HepG2 (cell line): ENCODE results near the gene CDK6. TPM values are rescaled to one million over a fixed set of nuclear protein-coding genes. Genes with fewer than 3 reads are reported as not detected.

Experiments used
- ARID2 ChIP-seq: sonication (generic); formaldehyde crosslinking; IDR thresholded peaks from 2 replicates; pipeline ENCODE4 v1.8.1; 2022; ENCODE audit warnings: mild to moderate bottlenecking, missing genetic modification reagents, borderline replicate concordance
- ARNT ChIP-seq: fragments of 450-650 bp; IDR thresholded peaks from 2 replicates; pipeline ENCODE4 v1.6.1; 2017
- FOSL2 ChIP-seq: sonication (generic); formaldehyde crosslinking; IDR thresholded peaks from 2 replicates; pipeline ENCODE4 v1.4.0; 2020; ENCODE audit warnings: missing genetic modification reagents
- IRF9 ChIP-seq: sonication (generic); formaldehyde crosslinking; IDR thresholded peaks from 2 replicates; pipeline ENCODE4 v1.8.0; 2022; ENCODE audit warnings: missing genetic modification reagents, mild to moderate bottlenecking, borderline replicate concordance
- KLF12 ChIP-seq: sonication (generic); formaldehyde crosslinking; IDR thresholded peaks from 2 replicates; pipeline ENCODE4 v1.4.0; 2020; ENCODE audit warnings: missing genetic modification reagents, borderline replicate concordance
- KLF16 ChIP-seq, 2 experiments: sonication (generic) in 1 of 2; formaldehyde crosslinking in 1 of 2; IDR thresholded peaks; 2 replicates each; pipeline versions ENCODE4 v1.6.1 to v1.8.0; 2016 to 2023; ENCODE audit warnings: missing genetic modification reagents in 2 of 2, missing compliant biosample characterization in 1 of 2
- MNT ChIP-seq: fragments of 450-650 bp; IDR thresholded peaks from 2 replicates; pipeline ENCODE4 v1.6.1; 2016
- NFIB ChIP-seq: sonication (generic); formaldehyde crosslinking; IDR thresholded peaks from 2 replicates; pipeline ENCODE4 v1.9.0; 2021; ENCODE audit warnings: missing genetic modification reagents, mild to moderate bottlenecking, borderline replicate concordance
- NKX3-1 ChIP-seq: sonication (generic); formaldehyde crosslinking; IDR thresholded peaks from 2 replicates; pipeline ENCODE4 v1.5.0; 2020; ENCODE audit warnings: missing genetic modification reagents
- NR2F6 ChIP-seq, 2 experiments: IDR thresholded peaks; 2 replicates each; pipeline ENCODE4 v1.6.1; 2016; ENCODE audit warnings: antibody characterized with exemption in 1 of 2, mild to moderate bottlenecking in 1 of 2
- RBFOX2 ChIP-seq: fragments of 200-400 bp; formaldehyde crosslinking; IDR thresholded peaks from 2 replicates; pipeline ENCODE4 v1.6.1; 2017; ENCODE audit warnings: low read depth, mild to moderate bottlenecking, low read length
- SALL2 ChIP-seq: sonication (generic); formaldehyde crosslinking; IDR thresholded peaks from 2 replicates; pipeline ENCODE4 v1.8.1; 2023; ENCODE audit warnings: mild to moderate bottlenecking, missing genetic modification reagents, inconsistent platforms
- STAT6 ChIP-seq: sonication (generic); formaldehyde crosslinking; IDR thresholded peaks from 2 replicates; pipeline ENCODE4 v1.4.0; 2020; ENCODE audit warnings: missing genetic modification reagents, mild to moderate bottlenecking, borderline replicate concordance
- TFDP2 ChIP-seq: sonication (generic); formaldehyde crosslinking; IDR thresholded peaks from 2 replicates; pipeline ENCODE4 v1.4.0; 2020; ENCODE audit warnings: missing genetic modification reagents
- ZC3H13 ChIP-seq: sonication (generic); formaldehyde crosslinking; IDR thresholded peaks from 2 replicates; pipeline ENCODE4 v1.8.1; 2023; ENCODE audit warnings: mild to moderate bottlenecking, missing genetic modification reagents, moderate library complexity
- ZFP36L1 ChIP-seq: sonication (generic); formaldehyde crosslinking; IDR thresholded peaks from 2 replicates; pipeline ENCODE4 v1.8.0; 2022; ENCODE audit warnings: mild to moderate bottlenecking, missing genetic modification reagents, moderate library complexity
- ZNF18 ChIP-seq: sonication (generic); formaldehyde crosslinking; IDR thresholded peaks from 2 replicates; pipeline ENCODE4 v1.8.0; 2022; ENCODE audit warnings: mild to moderate bottlenecking, missing genetic modification reagents; ENCODE audit not compliant: insufficient replicate concordance
- ZNF550 ChIP-seq: sonication (generic); formaldehyde crosslinking; IDR thresholded peaks from 2 replicates; pipeline ENCODE4 v1.4.0; 2020; ENCODE audit warnings: mild to moderate bottlenecking, missing genetic modification reagents, borderline replicate concordance
- ZNF557 ChIP-seq: sonication (generic); formaldehyde crosslinking; IDR thresholded peaks from 2 replicates; pipeline ENCODE4 v1.4.0; 2020; ENCODE audit warnings: missing genetic modification reagents
- ZNF766 ChIP-seq: sonication (generic); formaldehyde crosslinking; IDR thresholded peaks from 2 replicates; pipeline ENCODE4 v1.5.0; 2020; ENCODE audit warnings: missing genetic modification reagents, borderline replicate concordance
- ZSCAN22 ChIP-seq: sonication (generic); formaldehyde crosslinking; IDR thresholded peaks from 2 replicates; pipeline ENCODE4 v1.4.0; 2020; ENCODE audit warnings: mild to moderate bottlenecking, missing genetic modification reagents
- polyA plus RNA-seq, 8 experiments: library from polyadenylated mRNA; depleted of rRNA in 3 of 8; stranded (reverse) in 7 of 8; unstranded in 1 of 8; fragments of >200 nt; fragmentation: Illumina TruSeq in 4 of 8; extraction: Trizol in 4 of 8; gene quantifications; 2 replicates each; pipeline versions ENCODE4 v1.2.1 to v1.2.3, GENCODE V29; 2011 to 2016; ENCODE audit warnings: low read depth in 4 of 8, missing spikeins in 1 of 8, mixed read lengths in 1 of 8; ENCODE audit not compliant: insufficient read depth in 1 of 8
- total RNA-seq, 5 experiments: library from RNA; depleted of rRNA; stranded (reverse); fragments of >200 nt; fragmentation: Illumina TruSeq; extraction: Trizol; gene quantifications; 2 replicates each; pipeline ENCODE4 v1.2.3, GENCODE V29; 2016; ENCODE audit warnings: low read depth in 1 of 5

The CDK6 gene
- total and polyA plus RNA-seq, 2 of the 13 experiments (the other 11 are each of a cell fraction or from before 2014, with no cell fraction given): 34.6 to 90.8 TPM

GRCh38 chr7:92833024-92833765, 3.2 kb downstream of the CDK6 start (continued):
- peak; percentile 81; the same call in 1 of the 2 replicates for TF ChIP-seq ZC3H13 (CRISPR knock-in tag)
- TF ChIP-seq IRF9 (CRISPR knock-in tag): peak; percentile 39; the same call in 1 of the 2 replicates
- no peak for TF ChIP-seq KLF16 (CRISPR knock-in tag; IDR thresholded peaks at IDR 0.05)
- no peak for TF ChIP-seq ARNT
- TF ChIP-seq NR2F6 (IDR thresholded peaks at IDR 0.05): no peak
- 0 out of 2 replicates have a peak, but pooled peaks have one; percentile 63 for TF ChIP-seq NR2F6 (CRISPR knock-in tag; IDR thresholded peaks at IDR 0.05)
- no peak for TF ChIP-seq ZNF18 (CRISPR knock-in tag)
- TF ChIP-seq MNT: 0 out of 2 replicates have a peak, but pooled peaks have one; percentile 6
- TF ChIP-seq ZNF550: 0 out of 2 replicates have a peak, but pooled peaks have one; percentile 52
- TF ChIP-seq NFIB (CRISPR knock-in tag): no peak
- 0 out of 2 replicates have a peak, but pooled peaks have one; percentile 44 for TF ChIP-seq KLF12 (CRISPR knock-in tag)
- TF ChIP-seq ARID2 (CRISPR knock-in tag): no peak
- no peak for TF ChIP-seq STAT6
- TF ChIP-seq RBFOX2: peak; percentile 86
- peak; percentile 80; the same call in 1 of the 2 replicates for TF ChIP-seq ZNF766
- no peak; the same call in 1 of the 2 replicates for TF ChIP-seq ZNF557 (CRISPR knock-in tag)
- no peak for TF ChIP-seq ZSCAN22 (CRISPR knock-in tag)
- TF ChIP-seq NKX3-1 (CRISPR knock-in tag): peak; percentile 52; the same call in 1 of the 2 replicates
- TF ChIP-seq FOSL2 (CRISPR knock-in tag): peak; percentile 54; the same call in 1 of the 2 replicates
- peak; percentile 67; the same call in 1 of the 2 replicates for TF ChIP-seq SALL2 (CRISPR knock-in tag)
- TF ChIP-seq TFDP2 (CRISPR knock-in tag): peak; percentile 67
- no peak for TF ChIP-seq ZFP36L1 (CRISPR knock-in tag)
